Activated T-cell treated with anti-CD3 and anti-CD28 coated beads for 48 hours (primary cell): ENCODE data around the gene ANTKMT.
"Not testable (repeated sequence)": the region's sequence is repeated elsewhere in the genome, so short reads cannot be mapped to it uniquely, and the experiment has no call there.

Experiments
- DNase-seq: peaks from one replicate; pipeline ENCODE4 v3.0.0-alpha.2; 2020; ENCODE audit warnings: low read depth

ANTKMT gene

GRCh38 chr16:743794-744500 lies 23.0 kb downstream of the ANTKMT start:
- no peak for DNase-seq

GRCh38 chr16:745739-746138 lies 24.8 kb downstream of the ANTKMT start:
- DNase-seq, result no peak

- no peak for DNase-seq
These were observed 25.7 kb downstream of the ANTKMT start for GRCh38 chr16:746637-747036.

- DNase-seq, result no peak
These were observed 27.2 kb downstream of the ANTKMT start for GRCh38 chr16:747978-748746.

GRCh38 chr16:749010-749409 lies 28.1 kb downstream of the ANTKMT start:
- no peak for DNase-seq

GRCh38 chr16:750485-750884 lies 29.5 kb downstream of the ANTKMT start:
- DNase-seq, result no peak

- DNase-seq, result no peak
These were observed 30.4 kb downstream of the ANTKMT start for GRCh38 chr16:751152-752006.

GRCh38 chr16:752007-752312 lies 31.0 kb downstream of the ANTKMT start:
- no peak for DNase-seq

GRCh38 chr16:754121-754607 lies 33.2 kb downstream of the ANTKMT start:
- DNase-seq, result not testable (repeated sequence)

GRCh38 chr16:754656-755055 lies 33.7 kb downstream of the ANTKMT start:
- DNase-seq, result no peak

GRCh38 chr16:756428-756827 lies 35.5 kb downstream of the ANTKMT start:
- DNase-seq, result no peak

GRCh38 chr16:759110-759910 lies 38.4 kb downstream of the ANTKMT start:
- no peak for DNase-seq

GRCh38 chr16:760065-760464 lies 39.1 kb downstream of the ANTKMT start:
- no peak for DNase-seq

- no peak for DNase-seq
These were observed 39.8 kb downstream of the ANTKMT start, which contains the start of gene MSLN for GRCh38 chr16:760545-761343. MSLN (plus strand) TSS chr16:760734; CDS start chr16:762681, 1,947 bp downstream.

- no peak for DNase-seq
These were observed 40.9 kb downstream of the ANTKMT start for GRCh38 chr16:761625-762513.

GRCh38 chr16:762595-763268 lies 41.8 kb downstream of the ANTKMT start:
- DNase-seq, result no peak

- DNase-seq, result no peak
These were observed 42.6 kb downstream of the ANTKMT start for GRCh38 chr16:763369-764183.

- no peak for DNase-seq
These were observed 43.3 kb downstream of the ANTKMT start for GRCh38 chr16:764184-764750.
